ENCODE measurements around the gene TMEM150B. TPM values are rescaled to one million over a fixed set of nuclear protein-coding genes. Genes with fewer than 3 reads are reported as not detected.
A peak's percentile ranks its signal among the peaks of the same experiment; 100 is the strongest.

The TMEM150B gene
- total RNA-seq, 1 experiment from 2014 or later: not detected

- BruUV-seq (replicated peaks): TSS peak; percentile 75
- no peak for DNase-seq
- CTCF ChIA-PET: interaction anchor here (1.9 to 3.1 kb wide), 2 partner anchors 14 to 31 kb away, joined by 5 to 13 read pairs; partner anchors contain the start of genes KMT5C and TMEM238
- H3K4me1 Mint-ChIP-seq (ENCODE audit: low read depth, unreplicated experiment): peaks cover 33% of the 10 kb centered on the region
- no peak for TF ChIP-seq CTCF (IDR thresholded peaks at IDR 0.05; ENCODE audit: unreplicated experiment)
- intact Hi-C loops (cut with micrococcal nuclease; ENCODE audit: unreplicated experiment): no loop called here
- H3K27me3 Mint-ChIP-seq (ENCODE audit: unreplicated experiment): peaks cover 75% of the 10 kb centered on the region
- H3K4me3 Mint-ChIP-seq (ENCODE audit: low read depth, unreplicated experiment): peak overlapping the region; percentile 79
- H3K27ac Mint-ChIP-seq (ENCODE audit: unreplicated experiment): peak overlapping the region; percentile 63
- peaks cover 22% of the 10 kb centered on the region for H3K36me3 Mint-ChIP-seq (ENCODE audit: insufficient read depth, unreplicated experiment)
- no peaks in the 10 kb centered on the region for H3K9me3 Mint-ChIP-seq (ENCODE audit: low read depth, unreplicated experiment)
These were observed 28.2 kb upstream of the TMEM150B start for GRCh38 chr19:55353356-55353802.

- Mint-ChIP-seq H3K27ac (ENCODE audit: unreplicated experiment) (peak overlapping the region; percentile 63), H3K27me3 (ENCODE audit: unreplicated experiment) (peaks cover 68% of the 10 kb centered on the region), H3K36me3 (ENCODE audit: insufficient read depth, unreplicated experiment) (peaks cover 28% of the 10 kb centered on the region), H3K4me1 (ENCODE audit: low read depth, unreplicated experiment) (peaks cover 33% of the 10 kb centered on the region), H3K9me3 (ENCODE audit: low read depth, unreplicated experiment) (no peaks in the 10 kb centered on the region), H3K4me3 (ENCODE audit: low read depth, unreplicated experiment) (peak overlapping the region; percentile 79)
- CTCF ChIA-PET: interaction anchor here (0.7 to 3.1 kb wide), 4 partner anchors 14 to 31 kb away, joined by 3 to 13 read pairs (median 4); partner anchors contain the start of genes KMT5C and TMEM238
- no TSS peak for BruUV-seq (replicated peaks)
- TF ChIP-seq CTCF (IDR thresholded peaks at IDR 0.05; ENCODE audit: unreplicated experiment): no peak
- DNase-seq: no peak
- intact Hi-C loops (cut with micrococcal nuclease; ENCODE audit: unreplicated experiment): no loop called here
These were observed 27.5 kb upstream of the TMEM150B start for GRCh38 chr19:55352549-55353145.

- Mint-ChIP-seq H3K36me3 (ENCODE audit: insufficient read depth, unreplicated experiment) (peaks cover 29% of the 10 kb centered on the region), H3K4me1 (ENCODE audit: low read depth, unreplicated experiment) (peaks cover 33% of the 10 kb centered on the region), H3K9me3 (ENCODE audit: low read depth, unreplicated experiment) (no peaks in the 10 kb centered on the region), H3K4me3 (ENCODE audit: low read depth, unreplicated experiment) (peak overlapping the region; percentile 79), H3K27me3 (ENCODE audit: unreplicated experiment) (peaks cover 62% of the 10 kb centered on the region), H3K27ac (ENCODE audit: unreplicated experiment) (peak overlapping the region; percentile 63)
- BruUV-seq (replicated peaks): no TSS peak
- no peak for TF ChIP-seq CTCF (IDR thresholded peaks at IDR 0.05; ENCODE audit: unreplicated experiment)
- peak; percentile 67 for DNase-seq
- CTCF ChIA-PET: interaction anchor here (0.7 to 3.1 kb wide), 4 partner anchors 13 to 32 kb away, joined by 3 to 13 read pairs (median 4); partner anchors contain the start of genes KMT5C and TMEM238
- intact Hi-C loops (cut with micrococcal nuclease; ENCODE audit: unreplicated experiment): no loop called here
These were observed 26.9 kb upstream of the TMEM150B start for GRCh38 chr19:55352040-55352439.

- no peak for TF ChIP-seq CTCF (IDR thresholded peaks at IDR 0.05; ENCODE audit: unreplicated experiment)
- Mint-ChIP-seq H3K36me3 (ENCODE audit: insufficient read depth, unreplicated experiment) (peaks cover 33% of the 10 kb centered on the region), H3K27ac (ENCODE audit: unreplicated experiment) (no peak overlapping the region), H3K4me3 (ENCODE audit: low read depth, unreplicated experiment) (no peak overlapping the region), H3K9me3 (ENCODE audit: low read depth, unreplicated experiment) (no peaks in the 10 kb centered on the region), H3K4me1 (ENCODE audit: low read depth, unreplicated experiment) (peaks cover 35% of the 10 kb centered on the region), H3K27me3 (ENCODE audit: unreplicated experiment) (peaks cover 49% of the 10 kb centered on the region)
- no peak for DNase-seq
- CTCF ChIA-PET: interaction anchor here (1.5 to 3.1 kb wide), 2 partner anchors 12 to 22 kb away, joined by 3 to 13 read pairs; partner anchors contain the start of gene KMT5C
- intact Hi-C loops (cut with micrococcal nuclease; ENCODE audit: unreplicated experiment): no loop called here
- BruUV-seq (replicated peaks): no TSS peak
These were observed 25.6 kb upstream of the TMEM150B start for GRCh38 chr19:55350620-55351315.

Data from Calu3 (cell line).